Ascending aorta (tissue), 2 donors: ENCODE data around the gene MX2. TPM values are rescaled to one million over a fixed set of nuclear protein-coding genes. Genes with fewer than 3 reads are reported as not detected.

Experiments used
- DNase-seq, 2 donors: peaks; one replicate each; pipeline ENCODE4 v3.0.0-alpha.2; 2019; ENCODE audit warnings: low spot score in 2 of 2
- H3K27ac ChIP-seq, 2 donors: fragments of 200-600 bp; sonication (generic); one replicate each; pipeline ENCODE4 v1.5.1; 2016 to 2017; ENCODE audit warnings: mild to moderate bottlenecking in 1 of 2
- H3K27me3 ChIP-seq: fragments of 200-600 bp; sonication (generic); one replicate; pipeline ENCODE4 v1.5.1; 2017
- H3K36me3 ChIP-seq, 2 donors: fragments of 200-600 bp; sonication (generic); one replicate each; pipeline ENCODE4 v1.5.1; 2016
- H3K4me1 ChIP-seq, 2 donors: fragments of 200-600 bp; sonication (generic); one replicate each; pipeline ENCODE4 v1.5.1; 2016 to 2017; ENCODE audit warnings: mild to moderate bottlenecking in 1 of 2
- H3K4me3 ChIP-seq, 2 donors: fragments of 200-600 bp; sonication (generic); one replicate each; pipeline ENCODE4 v1.5.1; 2016 to 2017; ENCODE audit warnings: mild to moderate bottlenecking in 1 of 2
- H3K9me3 ChIP-seq, 2 donors: fragments of 200-600 bp; sonication (generic); one replicate each; pipeline ENCODE4 v1.5.1; 2016
- CTCF ChIP-seq, 3 experiments: fragments of 200-600 bp in 2 of 3; fragments of 450-650 bp in 1 of 3; sonication (generic) in 2 of 3; IDR thresholded peaks; one replicate each; pipeline ENCODE4 v1.5.1; 2016 to 2019; ENCODE audit warnings: antibody characterized with exemption in 3 of 3, mild to moderate bottlenecking in 1 of 3, moderate library complexity in 1 of 3
- intact Hi-C: fragments of 100-400 bp; cut with DNase I; formaldehyde crosslinking; loops from one replicate; pipeline ENCODE4 v1.15.1; 2023
- total RNA-seq: library from RNA; depleted of rRNA; stranded (reverse); fragments of >200 nt; gene quantifications from one replicate; pipeline ENCODE4 v1.1.0, GENCODE V29; 2016

Gene MX2
- total RNA-seq, 1 donor from 2014 or later, result 9.7 TPM

DNA sequence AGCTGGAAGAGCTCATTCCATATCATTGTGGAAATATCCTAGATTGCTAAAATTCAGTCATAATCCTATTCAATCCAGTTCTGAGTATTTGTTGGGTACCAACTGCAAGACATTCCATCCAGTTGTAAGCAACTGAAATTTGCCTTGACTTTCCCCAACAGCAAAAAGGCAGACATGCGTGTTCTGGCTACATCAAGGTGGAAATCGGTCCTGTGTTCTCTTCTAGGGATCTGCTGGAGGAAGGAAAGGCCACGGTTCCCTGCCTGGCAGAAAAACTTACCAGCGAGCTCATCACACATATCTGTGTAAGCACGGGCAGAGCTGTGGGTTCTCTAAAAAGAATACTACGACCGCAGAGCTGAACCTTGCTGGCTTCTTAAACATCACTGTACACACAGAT, 81.7 kb downstream of the MX2 start:
- H3K4me3 ChIP-seq, result no peak overlapping the region
- intact Hi-C loops, result no loop called here
- no peaks in the 10 kb centered on the region for H3K9me3 ChIP-seq
- DNase-seq, result peak in 1 of 2 donors; percentile 41
- peaks cover 46 to 71% of the 10 kb centered on the region in 2 donors for H3K36me3 ChIP-seq
- H3K4me1 ChIP-seq, result no peaks in the 10 kb centered on the region
- H3K27me3 ChIP-seq, result no peaks in the 10 kb centered on the region
- no peak for TF ChIP-seq CTCF (IDR thresholded peaks at IDR 0.05)
- no peak overlapping the region for H3K27ac ChIP-seq

- Histone ChIP-seq H3K4me1 (no peaks in the 10 kb centered on the region), H3K36me3 (peaks cover 50 to 81% of the 10 kb centered on the region in 2 donors), H3K4me3 (no peak overlapping the region), H3K27me3 (no peaks in the 10 kb centered on the region), H3K9me3 (no peaks in the 10 kb centered on the region), H3K27ac (no peak overlapping the region)
- TF ChIP-seq CTCF (IDR thresholded peaks at IDR 0.05), result no peak
- DNase-seq, result peak in 1 of 2 donors; percentile 28
- intact Hi-C loops, result no loop called here
Observed at GRCh38 chr21:41444703-41445464, 83.1 kb downstream of the MX2 start.

DNA sequence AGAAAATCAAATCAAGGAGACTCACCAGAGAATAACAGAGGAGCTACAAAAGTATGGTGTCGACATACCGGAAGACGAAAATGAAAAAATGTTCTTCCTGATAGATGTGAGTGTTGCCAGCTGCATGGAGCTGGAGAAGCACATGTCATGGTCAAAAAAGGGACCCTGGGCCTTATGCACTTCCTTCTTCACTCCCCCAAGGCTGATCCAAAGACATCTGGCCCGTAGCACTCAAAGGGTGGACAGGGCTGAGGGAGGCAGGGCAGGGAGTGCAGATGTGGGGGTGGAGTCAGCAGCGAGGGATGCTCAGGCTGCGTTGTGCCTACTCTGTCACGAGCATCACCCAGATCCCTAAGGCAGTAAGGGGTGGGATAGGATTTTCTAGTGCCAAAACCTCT, 83.6 kb downstream of the MX2 start:
- no peak overlapping the region for H3K27ac ChIP-seq
- intact Hi-C loops, result no loop called here
- TF ChIP-seq CTCF (IDR thresholded peaks at IDR 0.05), result no peak

GRCh38 chr21:41446586-41446985, 84.8 kb downstream of the MX2 start:
- no peaks in the 10 kb centered on the region for H3K4me1 ChIP-seq
- TF ChIP-seq CTCF (IDR thresholded peaks at IDR 0.05), result no peak
- intact Hi-C loops, result no loop called here
- no peaks in the 10 kb centered on the region for H3K9me3 ChIP-seq
- peaks cover 39 to 69% of the 10 kb centered on the region in 2 donors for H3K36me3 ChIP-seq
- no peak for DNase-seq
- no peaks in the 10 kb centered on the region for H3K27me3 ChIP-seq
- no peak overlapping the region for H3K4me3 ChIP-seq
- no peak overlapping the region for H3K27ac ChIP-seq

More for the DNA sequence above, 83.6 kb downstream of the MX2 start:
- H3K4me3 ChIP-seq, result no peak overlapping the region
- H3K36me3 ChIP-seq, result peaks cover 50 to 81% of the 10 kb centered on the region in 2 donors
- H3K9me3 ChIP-seq, result no peaks in the 10 kb centered on the region
- no peaks in the 10 kb centered on the region for H3K4me1 ChIP-seq
- peak in 1 of 2 donors; percentile 38 for DNase-seq
- H3K27me3 ChIP-seq, result no peaks in the 10 kb centered on the region

- TF ChIP-seq CTCF (IDR thresholded peaks at IDR 0.05), result no peak
- no peak overlapping the region for H3K4me3 ChIP-seq
- H3K36me3 ChIP-seq, result peaks cover 40 to 65% of the 10 kb centered on the region in 2 donors
- H3K9me3 ChIP-seq, result no peaks in the 10 kb centered on the region
- H3K27ac ChIP-seq, result no peak overlapping the region
- H3K27me3 ChIP-seq, result no peaks in the 10 kb centered on the region
- intact Hi-C loops, result no loop called here
- H3K4me1 ChIP-seq, result no peaks in the 10 kb centered on the region
- DNase-seq, result no peak
Observed at GRCh38 chr21:41447356-41447755, 85.5 kb downstream of the MX2 start.
